Prostate gland (tissue), 2 donors: Measurements from ENCODE around the gene BCL11B. TPM values are rescaled to one million over a fixed set of nuclear protein-coding genes. Genes with fewer than 3 reads are reported as not detected.

Experiments used
- DNase-seq: peaks from one replicate; pipeline ENCODE4 v3.0.0-alpha.2; 2019; ENCODE audit warnings: low spot score
- H3K27ac ChIP-seq, 2 donors: fragments of 200-600 bp; sonication (generic); 2 replicates each; pipeline ENCODE4 v1.5.1; 2017 to 2019
- H3K27me3 ChIP-seq: fragments of 200-600 bp; sonication (generic); replicated peaks from 2 replicates; pipeline ENCODE4 v1.5.1; 2019; ENCODE audit not compliant: insufficient read depth
- H3K36me3 ChIP-seq, 2 donors: fragments of 200-600 bp; sonication (generic); 1 replicate in 1 of 2; 2 replicates in 1 of 2; pipeline versions ENCODE4 v1.5.1 to v1.8.1; 2017 to 2019
- H3K4me1 ChIP-seq: fragments of 200-600 bp; sonication (generic); replicated peaks from 2 replicates; pipeline ENCODE4 v1.5.1; 2019
- H3K4me3 ChIP-seq, 2 donors: fragments of 200-600 bp; sonication (generic); 2 replicates each; pipeline ENCODE4 v1.5.1; 2017 to 2019
- H3K9me3 ChIP-seq: fragments of 200-600 bp; sonication (generic); 2 replicates; pipeline ENCODE4 v1.5.1; 2017
- POLR2A ChIP-seq: fragments of 450-650 bp; IDR thresholded peaks from one replicate; pipeline ENCODE4 v1.6.1; 2016; ENCODE audit warnings: antibody characterized with exemption, mild to moderate bottlenecking
- POLR2AphosphoS5 ChIP-seq: sonication (generic); formaldehyde crosslinking; IDR thresholded peaks from one replicate; pipeline ENCODE4 v1.6.1; 2017; ENCODE audit warnings: antibody characterized with exemption
- WGBS: methylation state at CpG from one replicate; pipeline ENCODE4 v1.1.5; 2018; 5-methylcytosine and 5-hydroxymethylcytosine counted together
- intact Hi-C: fragments of 100-400 bp; cut with DNase I; formaldehyde crosslinking; loops from one replicate; pipeline ENCODE4 v1.14.2; 2022
- total RNA-seq, 2 donors: library from RNA; depleted of rRNA; stranded (reverse); fragments of >200 nt; gene quantifications; one replicate each; pipeline ENCODE4 v1.1.0, GENCODE V29; 2016
- TF ChIP-seq, protein P1 (sequence below), 4 experiments: fragments of 200-600 bp in 2 of 4; fragments of 450-650 bp in 2 of 4; sonication (generic) in 2 of 4; IDR thresholded peaks; 1 replicate in 3 of 4; 2 replicates in 1 of 4; pipeline ENCODE4 v1.5.1; 2016 to 2019; ENCODE audit warnings: antibody characterized with exemption in 4 of 4, mild to moderate bottlenecking in 2 of 4, moderate library complexity in 2 of 4

Gene BCL11B
- total RNA-seq, 2 donors from 2014 or later = 2.8 to 5.4 TPM

DNA sequence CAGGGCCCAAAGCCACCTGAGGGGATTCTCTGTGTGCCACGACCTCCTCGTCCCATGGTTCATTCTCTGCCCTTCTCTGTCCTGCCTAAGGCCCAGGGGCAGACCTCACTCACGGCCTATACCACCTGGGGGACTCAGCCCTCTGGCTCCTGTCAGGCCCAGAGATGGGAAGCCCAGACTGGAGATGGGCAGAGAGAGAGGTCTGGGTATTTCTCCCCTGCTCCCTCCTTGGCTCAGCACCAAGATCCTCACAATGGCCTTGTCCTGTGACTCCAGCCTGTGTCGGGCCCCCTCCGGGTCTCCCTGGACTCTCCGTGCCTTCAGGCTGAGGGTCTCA, 46.9 kb upstream of the BCL11B start:
- WGBS = 88% methylated on average over 5 of the region's 6 CpGs

DNA sequence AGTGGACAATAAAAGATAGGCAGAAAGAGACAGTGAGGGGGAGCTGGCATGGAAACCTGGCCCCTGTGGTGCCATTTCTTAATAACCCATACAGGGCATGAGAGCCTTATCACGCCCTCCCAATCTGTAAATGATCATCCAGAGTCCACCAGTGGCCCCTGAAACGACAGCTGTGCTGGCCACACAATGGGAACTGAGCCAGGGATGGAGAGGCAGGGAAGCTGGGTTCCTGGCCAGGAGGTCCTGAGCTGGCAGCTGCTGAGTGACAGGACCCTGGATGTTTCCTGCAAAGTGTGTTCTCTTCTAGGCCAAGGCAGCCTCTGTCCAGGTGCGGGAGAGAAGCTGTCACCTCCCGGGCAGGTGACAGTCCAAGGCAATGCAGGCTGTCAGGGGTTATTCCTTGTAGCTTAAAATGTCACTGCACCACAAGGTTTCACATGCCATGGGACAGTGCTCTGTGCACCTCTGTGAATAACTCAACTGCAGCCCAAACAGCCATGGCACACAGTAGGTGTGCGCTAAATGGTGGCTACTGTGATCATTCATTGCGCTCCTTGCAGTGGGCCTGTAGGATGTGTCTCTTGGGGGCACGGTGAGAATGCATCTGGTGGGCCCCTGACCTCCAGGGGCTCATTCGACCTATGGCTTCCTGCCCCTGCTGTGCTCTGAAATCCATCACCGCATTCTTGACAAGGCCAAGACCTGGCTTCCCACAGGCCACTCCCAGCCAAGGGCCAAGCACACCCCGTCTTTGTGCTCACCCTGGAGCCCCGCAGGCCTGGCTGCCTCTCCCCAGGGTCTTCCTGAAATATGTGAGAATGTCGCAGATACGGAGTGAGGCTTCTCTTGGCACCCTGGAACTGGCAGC, 46.3 kb upstream of the BCL11B start:
- Histone ChIP-seq H3K27ac (no peak overlapping the region), H3K36me3 (no peaks in the 10 kb centered on the region), H3K27me3 (peaks cover 2% of the 10 kb centered on the region), H3K4me1 (no peaks in the 10 kb centered on the region), H3K4me3 (no peak overlapping the region), H3K9me3 (no peaks in the 10 kb centered on the region)
- WGBS = 76% methylated on average over 13 of the region's 13 CpGs
- intact Hi-C loops = no loop called here
- no peak for TF ChIP-seq POLR2AphosphoS5
- DNase-seq = no peak

More for the DNA sequence above, 46.9 kb upstream of the BCL11B start:
- DNase-seq = no peak
- H3K4me3 ChIP-seq = no peak overlapping the region
- intact Hi-C loops = no loop called here
- no peaks in the 10 kb centered on the region for H3K9me3 ChIP-seq
- peaks cover 2% of the 10 kb centered on the region for H3K27me3 ChIP-seq
- no peaks in the 10 kb centered on the region for H3K4me1 ChIP-seq
- no peaks in the 10 kb centered on the region for H3K36me3 ChIP-seq
- H3K27ac ChIP-seq = no peak overlapping the region
- no peak for TF ChIP-seq POLR2A
- no peak for TF ChIP-seq POLR2AphosphoS5
- TF ChIP-seq, protein P1, sequence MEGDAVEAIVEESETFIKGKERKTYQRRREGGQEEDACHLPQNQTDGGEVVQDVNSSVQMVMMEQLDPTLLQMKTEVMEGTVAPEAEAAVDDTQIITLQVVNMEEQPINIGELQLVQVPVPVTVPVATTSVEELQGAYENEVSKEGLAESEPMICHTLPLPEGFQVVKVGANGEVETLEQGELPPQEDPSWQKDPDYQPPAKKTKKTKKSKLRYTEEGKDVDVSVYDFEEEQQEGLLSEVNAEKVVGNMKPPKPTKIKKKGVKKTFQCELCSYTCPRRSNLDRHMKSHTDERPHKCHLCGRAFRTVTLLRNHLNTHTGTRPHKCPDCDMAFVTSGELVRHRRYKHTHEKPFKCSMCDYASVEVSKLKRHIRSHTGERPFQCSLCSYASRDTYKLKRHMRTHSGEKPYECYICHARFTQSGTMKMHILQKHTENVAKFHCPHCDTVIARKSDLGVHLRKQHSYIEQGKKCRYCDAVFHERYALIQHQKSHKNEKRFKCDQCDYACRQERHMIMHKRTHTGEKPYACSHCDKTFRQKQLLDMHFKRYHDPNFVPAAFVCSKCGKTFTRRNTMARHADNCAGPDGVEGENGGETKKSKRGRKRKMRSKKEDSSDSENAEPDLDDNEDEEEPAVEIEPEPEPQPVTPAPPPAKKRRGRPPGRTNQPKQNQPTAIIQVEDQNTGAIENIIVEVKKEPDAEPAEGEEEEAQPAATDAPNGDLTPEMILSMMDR (IDR thresholded peaks at IDR 0.05) = no peak

DNA sequence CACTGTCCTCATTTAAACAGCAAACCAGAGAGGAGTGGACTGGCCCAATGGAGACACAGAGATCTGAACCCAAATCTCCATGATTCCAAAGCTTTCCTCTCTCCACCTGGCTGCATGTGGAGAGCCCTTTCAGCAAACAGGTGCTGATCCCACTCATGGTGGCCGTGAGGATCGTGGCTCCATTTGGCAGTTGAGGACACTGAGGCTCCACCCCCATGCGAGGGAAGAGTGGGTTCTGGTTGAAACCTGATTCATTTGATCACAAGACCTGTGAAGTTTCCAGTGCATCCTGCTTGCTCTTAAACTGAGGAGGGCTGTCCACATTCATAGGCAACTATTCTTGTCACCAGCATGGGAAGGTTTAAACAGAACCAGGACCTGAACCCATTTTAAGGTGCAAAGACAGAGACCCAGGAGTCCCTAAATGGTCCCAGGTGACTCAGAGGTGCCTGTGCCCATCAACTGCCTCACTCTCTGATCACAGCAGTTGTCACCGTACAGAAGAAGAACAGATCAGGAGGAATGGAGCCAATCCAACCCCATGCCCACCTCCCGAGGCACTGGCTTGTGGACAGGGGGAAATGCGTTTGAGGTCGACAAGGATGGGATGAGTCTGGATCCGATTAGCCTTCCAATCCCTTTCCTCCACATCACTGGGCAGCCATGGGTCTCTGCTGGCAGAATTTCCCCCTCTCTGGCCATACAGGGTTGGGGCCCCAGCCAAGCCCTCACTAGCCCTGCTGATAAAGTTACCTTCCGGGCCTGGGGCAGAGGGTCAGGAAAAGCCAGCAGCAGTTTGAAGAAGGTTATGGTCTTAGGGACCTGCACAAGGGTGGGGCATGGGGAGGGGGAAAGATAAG, 45.5 kb upstream of the BCL11B start:
- Histone ChIP-seq H3K36me3 (no peaks in the 10 kb centered on the region), H3K27me3 (peaks cover 2% of the 10 kb centered on the region)

DNA sequence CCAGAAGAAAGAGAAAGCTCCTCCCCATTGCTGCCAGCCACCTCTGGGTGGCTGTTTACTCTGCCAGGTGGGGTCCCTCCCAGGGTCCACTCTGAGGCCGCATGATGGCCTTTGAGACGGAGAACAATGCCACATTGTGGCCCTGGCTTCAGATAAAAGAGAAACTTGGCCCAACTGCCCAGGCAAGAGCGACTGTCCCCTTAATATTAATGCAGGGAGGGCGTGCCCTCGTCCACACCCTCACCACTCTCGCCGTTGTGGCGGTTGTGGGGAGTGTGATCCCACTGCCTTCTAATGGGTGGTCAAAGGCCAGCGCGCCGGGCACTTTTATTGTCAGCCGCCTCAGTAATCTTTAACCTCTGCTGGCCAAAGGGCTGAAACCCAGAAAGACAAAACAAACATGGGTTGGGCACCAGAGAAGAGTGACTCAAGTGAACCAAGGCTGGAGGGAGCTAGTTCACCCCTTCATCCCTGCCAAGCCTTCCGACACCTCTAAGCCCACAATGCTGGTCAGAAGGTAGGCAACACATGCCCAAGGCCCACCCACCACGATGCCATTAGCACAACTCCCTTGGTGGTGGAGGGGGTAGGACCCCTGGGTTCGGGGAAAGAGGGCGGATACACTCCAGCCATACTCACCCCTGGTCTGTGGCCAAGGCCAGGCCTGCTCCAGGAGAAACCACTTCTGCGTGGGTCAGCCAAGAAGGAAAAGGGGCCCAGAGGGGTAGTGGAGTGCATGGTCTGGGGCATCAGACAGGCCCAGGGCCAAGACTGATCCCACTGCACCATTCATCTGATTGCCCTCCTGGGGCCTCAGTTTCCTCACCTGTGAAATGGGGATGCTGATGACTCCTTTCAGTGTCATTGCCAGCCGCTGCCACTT, 44.5 kb upstream of the BCL11B start:
- Histone ChIP-seq H3K36me3 (no peaks in the 10 kb centered on the region), H3K27me3 (peaks cover 2% of the 10 kb centered on the region), H3K27ac (no peak overlapping the region), H3K9me3 (no peaks in the 10 kb centered on the region), H3K4me3 (no peak overlapping the region), H3K4me1 (no peaks in the 10 kb centered on the region)
- TF ChIP-seq POLR2AphosphoS5 (no peak), POLR2A (no peak)
- TF ChIP-seq, protein P1 (IDR thresholded peaks at IDR 0.05) = no peak
- DNase-seq = no peak
- WGBS = 73% methylated on average over 18 of the region's 18 CpGs
- intact Hi-C loops = no loop called here

More for the DNA sequence above, 45.5 kb upstream of the BCL11B start:
- intact Hi-C loops = no loop called here
- no peak for DNase-seq
- WGBS = 70% methylated on average over 9 of the region's 9 CpGs
- TF ChIP-seq, protein P1 (IDR thresholded peaks at IDR 0.05) = no peak
- TF ChIP-seq POLR2A = no peak
- no peak for TF ChIP-seq POLR2AphosphoS5
- Histone ChIP-seq H3K9me3 (no peaks in the 10 kb centered on the region), H3K4me1 (no peaks in the 10 kb centered on the region), H3K4me3 (no peak overlapping the region), H3K27ac (no peak overlapping the region)

DNA sequence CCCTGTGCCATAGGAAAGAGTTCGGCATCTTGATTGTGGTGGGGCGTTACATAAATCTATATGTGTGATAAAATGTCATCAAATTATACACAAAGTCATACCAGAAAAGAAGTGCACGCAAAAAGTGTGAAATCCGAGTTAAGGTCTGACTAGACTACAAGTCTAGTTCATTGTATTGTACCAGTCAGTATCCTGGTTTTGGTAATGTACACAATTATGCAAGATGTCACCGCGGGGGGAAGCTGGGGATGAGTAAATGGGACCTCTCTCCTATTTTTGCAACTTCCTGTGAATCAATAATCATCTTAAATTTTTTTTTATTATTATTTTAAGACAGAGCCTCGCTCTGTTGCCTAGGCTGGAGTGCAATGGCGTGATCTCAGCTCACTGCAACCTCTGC, 43.2 kb upstream of the BCL11B start:
- H3K4me1 ChIP-seq = no peaks in the 10 kb centered on the region
- no peak overlapping the region for H3K27ac ChIP-seq
- H3K4me3 ChIP-seq = no peak overlapping the region
- no peaks in the 10 kb centered on the region for H3K9me3 ChIP-seq
- 87% methylated on average over 8 of the region's 8 CpGs for WGBS
- peaks cover 2% of the 10 kb centered on the region for H3K27me3 ChIP-seq
- no peak for DNase-seq
- no peak for TF ChIP-seq POLR2A
- TF ChIP-seq, protein P1 (IDR thresholded peaks at IDR 0.05) = no peak
- no peak for TF ChIP-seq POLR2AphosphoS5
- no peaks in the 10 kb centered on the region for H3K36me3 ChIP-seq
- intact Hi-C loops = no loop called here
